ENCODE data around the gene ANKRD34A.

Gene ANKRD34A

GRCh38 chr1:145964328-145965118, at the start of gene ANKRD34A, which contains the start of gene POLR3GL:
ANKRD34A (minus strand) TSS chr1:145964575; CDS start chr1:145961759, 2,816 bp downstream.
POLR3GL (plus strand) TSS chr1:145964690; CDS start chr1:145974866, 10,176 bp downstream.
- Histone ChIP-seq H3K4me1 (ENCODE audit: insufficient read depth, low read length) (peaks cover 10% of the 10 kb centered on the region), H3K4me3 (ENCODE audit: low read length) (peak within 1 kb of the TSS; percentile 78), H3K9ac (ENCODE audit: low read depth, low read length) (peak within 1 kb of the TSS; percentile 63; the same call in 1 of the 2 replicates), H3K9me3 (ENCODE audit: insufficient read depth, low read depth, low read length) (no peaks in the 10 kb centered on the region), H3K36me3 (ENCODE audit: insufficient read depth, low read depth, low read length) (no peaks in the 10 kb centered on the region), H3K27ac (ENCODE audit: low read length) (no peak within 1 kb of the TSS), H3K27me3 (ENCODE audit: insufficient read depth, low read length) (peaks cover 53% of the 10 kb centered on the region)

- Histone ChIP-seq H3K27ac (ENCODE audit: low read length) (no peak overlapping the region), H3K27me3 (ENCODE audit: insufficient read depth, low read length) (peaks cover 20% of the 10 kb centered on the region), H3K36me3 (ENCODE audit: insufficient read depth, low read depth, low read length) (no peaks in the 10 kb centered on the region), H3K4me3 (ENCODE audit: low read length) (no peak overlapping the region), H3K9me3 (ENCODE audit: insufficient read depth, low read depth, low read length) (no peaks in the 10 kb centered on the region), H3K9ac (ENCODE audit: low read depth, low read length) (no peak overlapping the region), H3K4me1 (ENCODE audit: insufficient read depth, low read length) (no peaks in the 10 kb centered on the region)
Measured at GRCh38 chr1:146013559-146013922, 49.2 kb upstream of the ANKRD34A start.

DNA sequence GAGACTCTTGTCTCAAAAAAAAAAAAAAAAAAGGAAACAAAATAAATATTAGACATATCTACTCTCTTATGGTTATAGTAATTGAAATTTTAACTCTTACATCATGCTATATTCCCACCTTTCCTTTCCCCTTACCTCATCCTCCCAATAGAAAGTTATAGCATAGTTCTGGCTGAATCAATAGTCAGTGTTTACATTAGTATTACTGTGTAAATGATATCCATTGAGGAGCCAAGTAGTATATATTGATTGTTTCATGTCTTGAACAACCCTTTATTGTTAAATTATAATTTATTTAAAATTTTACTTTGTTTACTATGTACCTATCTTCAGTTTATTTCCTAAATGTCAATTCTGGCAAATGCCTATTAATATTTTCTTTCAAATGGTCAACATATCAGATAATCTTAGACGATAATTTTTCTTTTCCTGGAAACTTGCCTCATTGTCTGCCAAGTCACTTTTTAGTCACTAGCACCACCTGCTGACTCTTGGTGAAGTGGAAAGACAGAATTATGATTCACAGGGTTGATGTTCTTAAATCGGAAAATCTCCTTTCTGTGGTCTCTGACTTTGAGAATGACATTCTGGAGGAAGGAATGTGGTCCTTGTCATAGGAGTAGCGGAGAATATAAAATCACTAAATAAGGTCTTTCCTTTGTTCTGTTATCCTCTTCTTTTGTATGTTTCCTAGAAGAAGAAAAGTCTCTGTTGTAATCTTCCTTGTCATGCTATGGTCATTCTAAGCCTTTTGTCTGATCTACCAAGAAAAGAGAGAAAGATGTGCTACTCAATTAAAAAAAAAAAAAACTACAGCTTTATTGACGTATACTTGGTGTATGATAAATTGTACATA, 48.6 kb upstream of the ANKRD34A start:
- no peaks in the 10 kb centered on the region for H3K4me1 ChIP-seq (ENCODE audit: insufficient read depth, low read length)
- H3K9ac ChIP-seq (ENCODE audit: low read depth, low read length): no peak overlapping the region
- no peaks in the 10 kb centered on the region for H3K9me3 ChIP-seq (ENCODE audit: insufficient read depth, low read depth, low read length)
- no peak overlapping the region for H3K27ac ChIP-seq (ENCODE audit: low read length)
- H3K36me3 ChIP-seq (ENCODE audit: insufficient read depth, low read depth, low read length): no peaks in the 10 kb centered on the region
- H3K4me3 ChIP-seq (ENCODE audit: low read length): no peak overlapping the region
- peaks cover 14% of the 10 kb centered on the region for H3K27me3 ChIP-seq (ENCODE audit: insufficient read depth, low read length)

DNA sequence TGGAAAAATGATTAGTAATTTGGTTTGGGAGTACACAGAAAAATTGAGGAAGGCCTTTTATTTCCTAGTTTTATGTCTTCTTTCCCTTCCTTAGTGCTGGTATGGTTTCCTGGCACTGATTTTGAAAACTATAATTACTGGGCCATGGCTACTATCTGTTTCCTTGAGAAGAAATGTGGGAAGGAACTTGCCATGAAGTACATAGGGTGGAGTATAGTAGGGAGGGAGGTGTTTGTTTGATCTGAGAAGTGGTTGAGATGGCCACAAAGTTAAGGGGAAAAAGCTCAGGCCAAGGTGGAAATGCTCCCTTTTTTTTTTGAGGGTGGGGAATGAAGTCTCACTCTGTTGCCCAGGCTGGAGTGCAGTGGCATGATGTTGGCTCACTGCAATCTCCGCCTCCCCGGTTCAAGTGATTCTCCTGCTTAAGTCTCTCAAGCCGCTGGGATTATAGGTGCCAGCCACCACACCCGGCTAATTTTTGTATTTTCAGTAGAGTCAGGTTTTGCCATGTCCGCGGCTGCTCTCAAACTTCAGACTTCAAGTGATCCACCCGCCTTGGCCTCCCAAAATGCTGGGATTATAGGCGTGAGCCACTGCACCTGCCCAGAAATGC, 45.9 kb upstream of the ANKRD34A start:
- Histone ChIP-seq H3K36me3 (ENCODE audit: insufficient read depth, low read depth, low read length) (no peaks in the 10 kb centered on the region), H3K9ac (ENCODE audit: low read depth, low read length) (no peak overlapping the region), H3K27ac (ENCODE audit: low read length) (no peak overlapping the region)

DNA sequence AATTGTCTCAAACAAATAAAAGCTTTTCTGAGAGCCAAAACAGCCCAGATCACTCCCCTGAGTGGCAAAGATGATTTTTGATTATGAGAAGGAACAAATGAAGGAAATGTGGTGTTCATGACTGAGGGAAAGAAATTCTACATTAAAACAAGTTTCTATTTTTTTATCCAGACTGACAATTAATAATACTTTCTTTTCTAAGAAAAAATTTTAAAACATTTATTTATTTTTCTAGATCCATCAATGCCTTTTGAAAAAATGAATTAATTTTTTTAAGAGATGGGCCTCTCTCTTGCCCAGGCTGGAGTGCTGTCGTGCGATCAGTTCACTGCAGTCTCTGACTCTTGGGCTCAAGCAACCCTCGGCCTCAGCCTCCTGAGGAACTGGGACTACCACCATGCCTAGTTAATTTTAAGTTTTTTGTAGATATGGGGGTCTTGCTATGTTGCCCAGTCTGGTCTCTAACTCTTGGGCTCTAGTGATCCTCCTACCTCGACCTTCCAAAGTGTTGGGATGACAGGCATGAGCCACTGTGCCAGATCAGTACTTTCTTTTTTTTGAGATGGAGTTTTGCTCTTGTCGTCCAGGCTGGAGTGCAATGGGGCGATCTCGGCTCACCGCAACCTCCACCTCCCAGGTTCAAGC, 43.2 kb upstream of the ANKRD34A start:
- Histone ChIP-seq H3K4me1 (ENCODE audit: insufficient read depth, low read length) (no peaks in the 10 kb centered on the region), H3K27ac (ENCODE audit: low read length) (no peak overlapping the region), H3K9ac (ENCODE audit: low read depth, low read length) (no peak overlapping the region)

More for the DNA sequence above, 45.9 kb upstream of the ANKRD34A start:
- H3K9me3 ChIP-seq (ENCODE audit: insufficient read depth, low read depth, low read length): no peaks in the 10 kb centered on the region
- H3K27me3 ChIP-seq (ENCODE audit: insufficient read depth, low read length): no peaks in the 10 kb centered on the region
- no peak overlapping the region for H3K4me3 ChIP-seq (ENCODE audit: low read length)
- no peaks in the 10 kb centered on the region for H3K4me1 ChIP-seq (ENCODE audit: insufficient read depth, low read length)

DNA sequence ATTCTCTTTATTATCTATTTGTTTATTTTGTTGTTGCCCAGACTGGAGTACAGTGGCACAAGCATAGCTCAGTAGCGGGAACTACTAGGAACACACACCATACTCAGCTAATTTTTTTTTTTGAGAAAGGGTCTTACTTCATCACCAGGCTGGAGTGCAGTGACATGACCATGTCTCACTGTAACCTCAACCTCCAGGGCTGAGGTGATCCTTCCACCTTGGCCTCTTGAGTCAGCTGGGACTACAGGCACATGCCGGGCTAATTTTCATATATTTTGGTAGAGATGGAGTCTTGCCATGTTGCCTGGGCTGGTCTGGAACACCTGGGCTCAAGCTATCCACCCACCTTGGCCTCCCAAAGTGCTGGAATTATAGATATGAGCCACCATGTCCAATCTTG, 37.3 kb upstream of the ANKRD34A start:
- Histone ChIP-seq H3K27me3 (ENCODE audit: insufficient read depth, low read length) (no peaks in the 10 kb centered on the region), H3K9me3 (ENCODE audit: insufficient read depth, low read depth, low read length) (no peaks in the 10 kb centered on the region), H3K9ac (ENCODE audit: low read depth, low read length) (no peak overlapping the region), H3K4me3 (ENCODE audit: low read length) (no peak overlapping the region), H3K36me3 (ENCODE audit: insufficient read depth, low read depth, low read length) (no peaks in the 10 kb centered on the region), H3K4me1 (ENCODE audit: insufficient read depth, low read length) (peaks cover 5% of the 10 kb centered on the region; the same call in 1 of the 2 replicates), H3K27ac (ENCODE audit: low read length) (no peak overlapping the region)

More for the DNA sequence above, 43.2 kb upstream of the ANKRD34A start:
- H3K9me3 ChIP-seq (ENCODE audit: insufficient read depth, low read depth, low read length): no peaks in the 10 kb centered on the region
- H3K27me3 ChIP-seq (ENCODE audit: insufficient read depth, low read length): no peaks in the 10 kb centered on the region
- H3K36me3 ChIP-seq (ENCODE audit: insufficient read depth, low read depth, low read length): no peaks in the 10 kb centered on the region
- no peak overlapping the region for H3K4me3 ChIP-seq (ENCODE audit: low read length)

- peaks cover 7% of the 10 kb centered on the region for H3K36me3 ChIP-seq (ENCODE audit: insufficient read depth, low read depth, low read length)
- H3K9me3 ChIP-seq (ENCODE audit: insufficient read depth, low read depth, low read length): no peaks in the 10 kb centered on the region
- no peak overlapping the region for H3K9ac ChIP-seq (ENCODE audit: low read depth, low read length)
- H3K27ac ChIP-seq (ENCODE audit: low read length): no peak overlapping the region
- peaks cover 8% of the 10 kb centered on the region; the same call in 1 of the 2 replicates for H3K4me1 ChIP-seq (ENCODE audit: insufficient read depth, low read length)
- peaks cover 11% of the 10 kb centered on the region for H3K27me3 ChIP-seq (ENCODE audit: insufficient read depth, low read length)
- H3K4me3 ChIP-seq (ENCODE audit: low read length): no peak overlapping the region
Measured at GRCh38 chr1:145999321-146000024, 35.1 kb upstream of the ANKRD34A start.

DNA sequence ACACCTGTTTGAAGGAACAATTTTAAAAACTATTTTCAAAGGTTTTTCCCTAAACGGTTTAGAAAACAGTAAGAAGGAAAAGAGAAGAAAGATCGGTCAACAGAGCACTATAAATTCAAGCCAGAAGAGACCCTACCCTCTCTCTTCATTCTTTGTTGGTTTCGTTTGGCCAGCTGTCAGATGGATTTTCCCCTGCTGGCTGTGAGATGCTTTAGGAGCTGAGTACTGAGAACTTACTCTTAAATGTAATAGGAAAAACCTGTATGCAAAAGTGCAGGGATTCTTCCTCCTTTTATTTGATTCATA, 33.3 kb upstream of the ANKRD34A start:
- no peak overlapping the region for H3K27ac ChIP-seq (ENCODE audit: low read length)
- peaks cover 8% of the 10 kb centered on the region; the same call in 1 of the 2 replicates for H3K4me1 ChIP-seq (ENCODE audit: insufficient read depth, low read length)
- H3K9ac ChIP-seq (ENCODE audit: low read depth, low read length): no peak overlapping the region; the same call in 1 of the 2 replicates
- H3K36me3 ChIP-seq (ENCODE audit: insufficient read depth, low read depth, low read length): peaks cover 25% of the 10 kb centered on the region
- H3K9me3 ChIP-seq (ENCODE audit: insufficient read depth, low read depth, low read length): no peaks in the 10 kb centered on the region
- H3K4me3 ChIP-seq (ENCODE audit: low read length): peak overlapping the region; percentile 98
- peaks cover 11% of the 10 kb centered on the region for H3K27me3 ChIP-seq (ENCODE audit: insufficient read depth, low read length)

DNA sequence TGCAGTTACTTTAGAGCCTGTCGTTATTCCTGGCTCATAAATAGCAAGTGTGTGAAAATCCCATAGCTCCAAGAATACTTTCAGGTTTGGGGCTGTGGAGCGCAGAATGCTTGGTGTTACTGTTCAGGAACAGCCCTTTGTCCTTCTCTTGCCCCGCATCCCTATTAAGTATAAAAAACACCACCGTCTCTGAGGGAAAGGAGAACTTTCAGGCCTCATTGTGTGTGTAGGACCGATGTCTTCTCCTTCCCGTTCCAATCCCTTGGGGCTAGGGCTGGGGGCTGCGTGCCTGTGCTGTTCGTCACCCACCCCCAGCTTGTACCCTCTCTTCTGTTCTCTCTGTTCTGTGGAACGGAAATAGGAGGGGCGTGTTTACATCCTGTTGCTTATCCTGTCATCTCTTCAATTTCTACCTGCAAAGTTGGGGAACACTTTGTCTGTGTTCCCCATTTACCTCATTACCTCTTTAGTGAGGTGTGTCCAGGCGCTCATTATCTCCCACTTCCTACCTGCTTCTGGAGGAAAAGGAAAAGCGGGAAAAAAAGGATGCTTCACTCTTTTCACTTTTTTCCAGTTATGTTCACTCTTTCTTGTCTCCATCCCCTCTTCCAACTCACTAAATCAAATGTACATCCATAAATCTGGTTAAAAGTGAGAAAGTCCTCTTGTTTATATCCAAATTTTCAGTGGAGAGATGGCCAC, 32.8 kb upstream of the ANKRD34A start:
- Histone ChIP-seq H3K9ac (ENCODE audit: low read depth, low read length) (peak overlapping the region; percentile 95; the same call in 1 of the 2 replicates), H3K4me3 (ENCODE audit: low read length) (peak overlapping the region; percentile 98), H3K36me3 (ENCODE audit: insufficient read depth, low read depth, low read length) (peaks cover 29% of the 10 kb centered on the region), H3K4me1 (ENCODE audit: insufficient read depth, low read length) (peaks cover 8% of the 10 kb centered on the region; the same call in 1 of the 2 replicates), H3K27me3 (ENCODE audit: insufficient read depth, low read length) (peaks cover 11% of the 10 kb centered on the region), H3K27ac (ENCODE audit: low read length) (no peak overlapping the region), H3K9me3 (ENCODE audit: insufficient read depth, low read depth, low read length) (no peaks in the 10 kb centered on the region)

GRCh38 chr1:145996433-145997015, 32.1 kb upstream of the ANKRD34A start, which contains the start of gene TXNIP:
TXNIP (minus strand) TSS chr1:145996579; CDS start chr1:145996266, 313 bp downstream.
- H3K27me3 ChIP-seq (ENCODE audit: insufficient read depth, low read length): peaks cover 11% of the 10 kb centered on the region
- H3K27ac ChIP-seq (ENCODE audit: low read length): no peak within 1 kb of the TSS
- H3K36me3 ChIP-seq (ENCODE audit: insufficient read depth, low read depth, low read length): peaks cover 29% of the 10 kb centered on the region
- H3K9me3 ChIP-seq (ENCODE audit: insufficient read depth, low read depth, low read length): no peaks in the 10 kb centered on the region
- H3K4me1 ChIP-seq (ENCODE audit: insufficient read depth, low read length): peaks cover 8% of the 10 kb centered on the region; the same call in 1 of the 2 replicates
- peak within 1 kb of the TSS; percentile 98 for H3K4me3 ChIP-seq (ENCODE audit: low read length)
- H3K9ac ChIP-seq (ENCODE audit: low read depth, low read length): peak within 1 kb of the TSS; percentile 95
